Measurements from ENCODE around the gene PREB.

GRCh38 chr2:27150639-27151230, 16.3 kb upstream of the PREB start:
- TF ChIP-seq SIN3A (IDR thresholded peaks at IDR 0.05; ENCODE audit: borderline replicate concordance, insufficient read depth, low read length) (no peak), TAF1 (IDR thresholded peaks at IDR 0.05; ENCODE audit: borderline replicate concordance, insufficient read depth, low read length) (no peak), REST (IDR thresholded peaks at IDR 0.05; ENCODE audit: insufficient read depth in 1 of 2, low read depth in 2 of 2, low read length in 2 of 2) (no peak), POLR2AphosphoS5 (IDR thresholded peaks at IDR 0.05; ENCODE audit: low read depth, low read length) (no peak), FOXP2 (optimal IDR thresholded peaks at IDR 0.05; ENCODE audit: borderline replicate concordance, extremely low read depth, extremely low read length, insufficient read depth) (no peak)

All from PFSK-1 (cell line).